Keratinocyte (primary cell): ENCODE data around the gene HMCN2.

Experiments
- EZH2 ChIP-seq: IDR thresholded peaks from one replicate; pipeline ENCODE4 v1.6.1; 2012; ENCODE audit warnings: inconsistent platforms, mild to moderate bottlenecking, low read length, moderate library complexity
- TF ChIP-seq, protein P1 (sequence below), 3 experiments: IDR thresholded peaks in 1 of 3; conservative IDR thresholded peaks in 1 of 3; optimal IDR thresholded peaks in 1 of 3; 2 replicates in 2 of 3; 3 replicates in 1 of 3; pipeline versions ENCODE3 to v1.5.1; 2011; ENCODE audit warnings: low read length in 3 of 3, mild to moderate bottlenecking in 3 of 3, moderate library complexity in 2 of 3, control low read depth in 1 of 3, inconsistent platforms in 1 of 3; ENCODE audit not compliant: insufficient read depth in 2 of 3; ENCODE audit errors: extremely low read depth in 1 of 3

DNA sequence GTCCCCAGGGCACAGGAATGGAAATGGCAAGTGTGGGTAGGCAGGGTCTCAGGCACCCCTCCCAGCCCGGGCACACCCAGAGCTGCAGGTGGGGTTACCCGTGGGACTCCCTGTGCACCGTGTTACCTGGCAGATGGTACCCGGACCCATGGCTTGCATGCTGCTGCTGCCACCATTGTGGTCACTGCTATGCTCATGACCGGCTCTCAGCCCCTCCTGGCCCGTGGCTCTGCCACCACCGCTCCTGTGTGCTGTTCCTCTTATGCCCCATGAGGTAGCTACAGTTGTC lies 21.7 kb upstream of the HMCN2 start:
- TF ChIP-seq, protein P1, sequence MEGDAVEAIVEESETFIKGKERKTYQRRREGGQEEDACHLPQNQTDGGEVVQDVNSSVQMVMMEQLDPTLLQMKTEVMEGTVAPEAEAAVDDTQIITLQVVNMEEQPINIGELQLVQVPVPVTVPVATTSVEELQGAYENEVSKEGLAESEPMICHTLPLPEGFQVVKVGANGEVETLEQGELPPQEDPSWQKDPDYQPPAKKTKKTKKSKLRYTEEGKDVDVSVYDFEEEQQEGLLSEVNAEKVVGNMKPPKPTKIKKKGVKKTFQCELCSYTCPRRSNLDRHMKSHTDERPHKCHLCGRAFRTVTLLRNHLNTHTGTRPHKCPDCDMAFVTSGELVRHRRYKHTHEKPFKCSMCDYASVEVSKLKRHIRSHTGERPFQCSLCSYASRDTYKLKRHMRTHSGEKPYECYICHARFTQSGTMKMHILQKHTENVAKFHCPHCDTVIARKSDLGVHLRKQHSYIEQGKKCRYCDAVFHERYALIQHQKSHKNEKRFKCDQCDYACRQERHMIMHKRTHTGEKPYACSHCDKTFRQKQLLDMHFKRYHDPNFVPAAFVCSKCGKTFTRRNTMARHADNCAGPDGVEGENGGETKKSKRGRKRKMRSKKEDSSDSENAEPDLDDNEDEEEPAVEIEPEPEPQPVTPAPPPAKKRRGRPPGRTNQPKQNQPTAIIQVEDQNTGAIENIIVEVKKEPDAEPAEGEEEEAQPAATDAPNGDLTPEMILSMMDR (optimal IDR thresholded peaks at IDR 0.05 in 1 of 3, IDR thresholded peaks at IDR 0.05 in 1 of 3, conservative IDR thresholded peaks at IDR 0.05 in 1 of 3; ENCODE audit: extremely low read depth in 1 of 3, insufficient read depth in 2 of 3, low read length in 3 of 3), result no peak
- TF ChIP-seq EZH2, result no peak
